H1 (cell line): Measurements from ENCODE around the gene TRPC4. TPM values are rescaled to one million over a fixed set of nuclear protein-coding genes. Genes with fewer than 3 reads are reported as not detected.

Experiments used
- CHD2 ChIP-seq: IDR thresholded peaks from 2 replicates; pipeline ENCODE4 v1.6.1; 2012; ENCODE audit warnings: low read length, improper control_type of control experiment
- POLR2A ChIP-seq, 2 experiments: IDR thresholded peaks; 1 replicate in 1 of 2; 2 replicates in 1 of 2; pipeline ENCODE4 v1.6.1; 2011; ENCODE audit warnings: low read depth in 2 of 2, low read length in 2 of 2, mild to moderate bottlenecking in 2 of 2; ENCODE audit errors: control extremely low read depth in 1 of 2
- YY1 ChIP-seq: IDR thresholded peaks from 2 replicates; pipeline ENCODE4 v1.6.1; 2011; ENCODE audit warnings: low read depth, mild to moderate bottlenecking, low read length
- polyA plus RNA-seq, 7 experiments: library from polyadenylated mRNA; depleted of rRNA in 3 of 7; stranded (reverse) in 5 of 7; unstranded in 2 of 7; fragments of >200 nt in 5 of 7; fragments of 200-250 nt in 2 of 7; gene quantifications; 1 replicate in 5 of 7; 2 replicates in 1 of 7; 4 replicates in 1 of 7; pipeline versions ENCODE4 v1.2.1 to v1.2.3, GENCODE V29; 2011 to 2013; ENCODE audit warnings: missing spikeins in 2 of 7, mixed read lengths in 2 of 7
- total RNA-seq: library from RNA; stranded (reverse); fragmentation: NEBNext Ultra II Directional; extraction: Animal tissue kit (Norgen Biotek cat#: 25700); gene quantifications from 2 replicates; pipeline ENCODE4 v1.2.1, GENCODE V29; 2021

The TRPC4 gene
- total and polyA plus RNA-seq, 2 of the 8 experiments (the other 6 are each of a cell fraction or from before 2014, with no cell fraction given), result 12.3 to 14.7 TPM

DNA sequence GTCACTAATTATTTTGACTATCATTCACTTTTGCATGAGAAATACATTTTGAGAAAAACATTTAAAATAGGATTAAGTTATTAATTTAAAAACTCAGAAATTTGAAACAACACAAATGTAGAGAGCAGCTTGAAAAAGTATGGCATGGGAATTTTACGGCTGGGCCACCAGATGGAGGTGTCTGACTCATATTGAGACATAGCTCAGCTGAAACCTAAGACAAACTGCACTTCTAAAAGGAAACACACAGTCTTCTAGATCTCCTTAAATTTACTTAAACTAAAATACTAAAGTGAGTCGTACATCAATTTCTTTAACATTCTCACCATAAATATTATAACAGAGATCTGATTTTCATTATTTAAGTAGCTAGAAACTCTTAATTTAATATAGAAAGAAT, 229.1 kb downstream of the TRPC4 start (continued):
- TF ChIP-seq YY1 (no peak), POLR2A (IDR thresholded peaks at IDR 0.05; ENCODE audit: control extremely low read depth in 1 of 2, low read depth in 2 of 2, low read length in 2 of 2) (no peak), CHD2 (no peak)
